ENCODE measurements around the gene PRPF18. TPM values are rescaled to one million over a fixed set of nuclear protein-coding genes. Genes with fewer than 3 reads are reported as not detected.

PRPF18 gene
- total RNA-seq, 1 experiment from 2014 or later = 18.9 TPM

GRCh38 chr10:13673156-13673555 lies 86.4 kb downstream of the PRPF18 start:
- Histone ChIP-seq H3K79me2 (ENCODE audit: low read depth) (no peaks in the 10 kb centered on the region), H3F3A (ENCODE audit: insufficient read depth, low read depth) (no peaks in the 10 kb centered on the region), H2AFZ (no peak overlapping the region), H3K36me3 (ENCODE audit: low read depth) (no peaks in the 10 kb centered on the region), H3K9me3 (ENCODE audit: insufficient read depth, low read depth) (no peaks in the 10 kb centered on the region), H3K4me3 (no peak overlapping the region), H3K27me3 (ENCODE audit: insufficient read depth, low read depth) (no peaks in the 10 kb centered on the region), H3K4me2 (no peak overlapping the region), H3K9me2 (ENCODE audit: insufficient read depth) (no peaks in the 10 kb centered on the region), H3K27ac (no peak overlapping the region), H3K4me1 (replicated peaks; ENCODE audit: insufficient read depth) (no peaks in the 10 kb centered on the region), H4K20me1 (ENCODE audit: insufficient read depth) (no peaks in the 10 kb centered on the region)
- POLR2A ChIA-PET (ENCODE audit: unreplicated experiment) = no interaction called here
- BruUV-seq (replicated peaks) = no TSS peak
- TF ChIP-seq CTCF (conservative IDR thresholded peaks at IDR 0.05) = no peak
- TF ChIP-seq EZH2 (IDR thresholded peaks at IDR 0.05; ENCODE audit: low read depth) = no peak
- no peak for DNase-seq
- CTCF ChIA-PET = interaction anchor here (0.6 kb wide), 1 partner anchor 136 kb away, joined by 10 read pairs; no protein-coding TSS in a partner anchor
- intact Hi-C loops (cut with micrococcal nuclease; ENCODE audit: unreplicated experiment) = no loop called here

- H3K4me1 ChIP-seq (replicated peaks; ENCODE audit: insufficient read depth) = no peaks in the 10 kb centered on the region
- no peaks in the 10 kb centered on the region for H3F3A ChIP-seq (ENCODE audit: insufficient read depth, low read depth)
- no peaks in the 10 kb centered on the region for H3K9me3 ChIP-seq (ENCODE audit: insufficient read depth, low read depth)
- no TSS peak for BruUV-seq (replicated peaks)
- H3K9me2 ChIP-seq (ENCODE audit: insufficient read depth) = no peaks in the 10 kb centered on the region
- no peak overlapping the region for H3K4me2 ChIP-seq
- H3K4me3 ChIP-seq = no peak overlapping the region
- H3K79me2 ChIP-seq (ENCODE audit: low read depth) = no peaks in the 10 kb centered on the region
- no peak overlapping the region for H2AFZ ChIP-seq
- no peak for DNase-seq
- H3K27me3 ChIP-seq (ENCODE audit: insufficient read depth, low read depth) = no peaks in the 10 kb centered on the region
- TF ChIP-seq CTCF (conservative IDR thresholded peaks at IDR 0.05) = no peak
- TF ChIP-seq EZH2 (IDR thresholded peaks at IDR 0.05; ENCODE audit: low read depth) = no peak
- H3K36me3 ChIP-seq (ENCODE audit: low read depth) = no peaks in the 10 kb centered on the region
- intact Hi-C loops (cut with micrococcal nuclease; ENCODE audit: unreplicated experiment) = no loop called here
- no peak overlapping the region for H3K27ac ChIP-seq
- ChIA-PET POLR2A (ENCODE audit: unreplicated experiment) (interaction anchor here (0.6 kb wide), 1 partner anchor 372 kb away, joined by 4 read pairs; no protein-coding TSS in a partner anchor), CTCF (no interaction called here)
- no peaks in the 10 kb centered on the region for H4K20me1 ChIP-seq (ENCODE audit: insufficient read depth)
Measured at GRCh38 chr10:13674645-13675588, 88.2 kb downstream of the PRPF18 start.

- CTCF ChIA-PET = interaction anchor here (0.6 kb wide), 1 partner anchor 73 kb away, joined by 4 read pairs; no protein-coding TSS in a partner anchor
- Histone ChIP-seq H4K20me1 (ENCODE audit: insufficient read depth) (no peaks in the 10 kb centered on the region), H3K36me3 (ENCODE audit: low read depth) (no peaks in the 10 kb centered on the region), H3K9me2 (ENCODE audit: insufficient read depth) (no peaks in the 10 kb centered on the region), H3K27ac (no peak overlapping the region), H3K9me3 (ENCODE audit: insufficient read depth, low read depth) (no peaks in the 10 kb centered on the region), H3K4me3 (no peak overlapping the region), H3K27me3 (ENCODE audit: insufficient read depth, low read depth) (no peaks in the 10 kb centered on the region), H3F3A (ENCODE audit: insufficient read depth, low read depth) (no peaks in the 10 kb centered on the region), H2AFZ (no peak overlapping the region), H3K4me1 (replicated peaks; ENCODE audit: insufficient read depth) (no peaks in the 10 kb centered on the region), H3K4me2 (no peak overlapping the region), H3K79me2 (ENCODE audit: low read depth) (no peaks in the 10 kb centered on the region)
- no TSS peak for BruUV-seq (replicated peaks)
- no peak for DNase-seq
- POLR2A ChIA-PET (ENCODE audit: unreplicated experiment) = no interaction called here
- TF ChIP-seq CTCF (conservative IDR thresholded peaks at IDR 0.05) = no peak
- no peak for TF ChIP-seq EZH2 (IDR thresholded peaks at IDR 0.05; ENCODE audit: low read depth)
- intact Hi-C loops (cut with micrococcal nuclease; ENCODE audit: unreplicated experiment) = no loop called here
Measured at GRCh38 chr10:13678101-13678843, 91.5 kb downstream of the PRPF18 start.

Other genes with a start within 250 kb of the PRPF18 start
- 49.9 and 63.0 TPM in 2 replicates for gene SEPHS1, start 238.7 kb upstream of the PRPF18 start, total RNA-seq (2021)
- 1.7 and 3.2 TPM in 2 replicates for gene BEND7, start 58.0 kb upstream of the PRPF18 start, total RNA-seq (2021)

Data from PC-9 (cell line).